Ectodermal cell (in vitro differentiated cells): ENCODE data around the gene DPP10. TPM values are rescaled to one million over a fixed set of nuclear protein-coding genes. Genes with fewer than 3 reads are reported as not detected.
"Not testable (repeated sequence)": the region's sequence is repeated elsewhere in the genome, so short reads cannot be mapped to it uniquely, and the experiment has no call there.

Experiments
- H3K27ac ChIP-seq: 2 replicates; pipeline ENCODE4 v1.7.0; 2013; ENCODE audit warnings: mild to moderate bottlenecking, low read depth, low read length; ENCODE audit not compliant: insufficient read depth, poor library complexity, severe bottlenecking
- H3K27me3 ChIP-seq: 2 replicates; pipeline ENCODE4 v1.7.0; 2013; ENCODE audit warnings: mild to moderate bottlenecking, low read length; ENCODE audit not compliant: insufficient read depth, control insufficient read depth, poor library complexity, severe bottlenecking
- H3K36me3 ChIP-seq: one replicate; pipeline ENCODE4 v1.7.0; 2013; ENCODE audit warnings: low read length; ENCODE audit not compliant: control insufficient read depth, insufficient read depth
- H3K4me1 ChIP-seq: one replicate; pipeline ENCODE4 v1.7.0; 2013; ENCODE audit warnings: low read length; ENCODE audit not compliant: control insufficient read depth, insufficient read depth
- H3K4me3 ChIP-seq: 2 replicates; pipeline ENCODE4 v1.7.0; 2013; ENCODE audit warnings: low read depth, low read length, control low read depth; ENCODE audit not compliant: insufficient read depth
- H3K9me3 ChIP-seq: 2 replicates; pipeline ENCODE4 v1.7.0; 2013; ENCODE audit warnings: mild to moderate bottlenecking, low read length, moderate library complexity; ENCODE audit not compliant: control insufficient read depth
- WGBS, 2 experiments: methylation state at CpG; one replicate each; pipeline ENCODE4 v1.1.7; 2013; ENCODE audit warnings: missing lambda C conversion rate in 2 of 2; 5-methylcytosine and 5-hydroxymethylcytosine counted together
- polyA plus RNA-seq, 4 experiments: library from polyadenylated mRNA; stranded (reverse); fragments of 50-300 nt; gene quantifications; one replicate each; pipeline ENCODE4 v1.2.3, GENCODE V29; 2013

DPP10 gene
- 3.9 TPM for polyA plus RNA-seq (2013, experiment 1 of 4)
- polyA plus RNA-seq (2013, experiment 2 of 4) = 3.4 TPM
- polyA plus RNA-seq (2013, experiment 3 of 4) = 4.1 TPM
- polyA plus RNA-seq (2013, experiment 4 of 4) = 4.5 TPM

DNA sequence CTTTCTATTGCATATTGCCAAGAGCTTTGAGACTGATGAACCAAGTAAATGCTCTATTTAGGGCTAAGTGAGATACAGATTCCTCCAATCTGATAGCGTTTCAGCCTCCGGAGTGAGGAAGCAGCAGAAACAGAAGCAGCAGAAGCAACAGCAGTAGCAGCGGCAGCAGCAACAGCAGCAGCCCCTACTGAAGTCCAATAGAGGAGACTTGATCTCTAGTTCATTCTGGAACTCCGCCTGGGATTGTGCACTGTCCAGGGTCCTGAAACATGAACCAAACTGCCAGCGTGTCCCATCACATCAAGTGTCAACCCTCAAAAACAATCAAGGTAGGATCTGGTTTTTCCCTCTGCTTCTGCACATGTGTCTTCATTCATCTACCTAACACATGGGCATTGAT lies at the start of gene DPP10:
TSS of gene DPP10 (plus strand) at position 132 of the 400 bp plus-strand sequence.
- Histone ChIP-seq H3K4me1 (no peaks in the 10 kb centered on the region), H3K27me3 (no peaks in the 10 kb centered on the region), H3K36me3 (no peaks in the 10 kb centered on the region), H3K9me3 (no peaks in the 10 kb centered on the region), H3K4me3 (no peak within 1 kb of the TSS), H3K27ac (no peak within 1 kb of the TSS)
- WGBS, 2 experiments = 8 to 11% methylated on average over 5 of the region's 5 CpGs

DNA sequence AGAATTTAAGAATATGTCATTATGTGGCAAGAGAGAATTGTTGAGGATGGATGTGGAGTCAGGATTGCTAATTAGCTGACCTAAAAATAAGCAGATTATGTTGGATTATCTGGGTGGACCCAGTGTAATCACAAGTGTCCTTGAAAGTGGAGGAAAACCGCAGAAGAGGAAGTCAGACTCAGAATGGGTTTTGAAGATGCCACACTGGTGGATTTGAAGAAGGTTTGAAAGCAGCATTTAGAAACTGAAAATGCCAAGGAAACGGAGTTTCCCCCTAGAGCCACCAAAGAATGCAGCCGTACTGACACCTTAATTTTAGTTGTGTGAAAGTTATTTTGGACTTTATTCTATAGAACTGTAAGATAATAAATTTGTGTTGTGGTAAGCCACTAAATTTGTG lies 41.6 kb upstream of the DPP10 start:
- 94 to 95% methylated on average over 3 of the region's 3 CpGs for WGBS, 2 experiments
- no peak overlapping the region for H3K4me3 ChIP-seq
- H3K27me3 ChIP-seq = no peaks in the 10 kb centered on the region
- no peaks in the 10 kb centered on the region for H3K4me1 ChIP-seq
- H3K27ac ChIP-seq = no peak overlapping the region
- H3K36me3 ChIP-seq = no peaks in the 10 kb centered on the region
- H3K9me3 ChIP-seq = no peaks in the 10 kb centered on the region

DNA sequence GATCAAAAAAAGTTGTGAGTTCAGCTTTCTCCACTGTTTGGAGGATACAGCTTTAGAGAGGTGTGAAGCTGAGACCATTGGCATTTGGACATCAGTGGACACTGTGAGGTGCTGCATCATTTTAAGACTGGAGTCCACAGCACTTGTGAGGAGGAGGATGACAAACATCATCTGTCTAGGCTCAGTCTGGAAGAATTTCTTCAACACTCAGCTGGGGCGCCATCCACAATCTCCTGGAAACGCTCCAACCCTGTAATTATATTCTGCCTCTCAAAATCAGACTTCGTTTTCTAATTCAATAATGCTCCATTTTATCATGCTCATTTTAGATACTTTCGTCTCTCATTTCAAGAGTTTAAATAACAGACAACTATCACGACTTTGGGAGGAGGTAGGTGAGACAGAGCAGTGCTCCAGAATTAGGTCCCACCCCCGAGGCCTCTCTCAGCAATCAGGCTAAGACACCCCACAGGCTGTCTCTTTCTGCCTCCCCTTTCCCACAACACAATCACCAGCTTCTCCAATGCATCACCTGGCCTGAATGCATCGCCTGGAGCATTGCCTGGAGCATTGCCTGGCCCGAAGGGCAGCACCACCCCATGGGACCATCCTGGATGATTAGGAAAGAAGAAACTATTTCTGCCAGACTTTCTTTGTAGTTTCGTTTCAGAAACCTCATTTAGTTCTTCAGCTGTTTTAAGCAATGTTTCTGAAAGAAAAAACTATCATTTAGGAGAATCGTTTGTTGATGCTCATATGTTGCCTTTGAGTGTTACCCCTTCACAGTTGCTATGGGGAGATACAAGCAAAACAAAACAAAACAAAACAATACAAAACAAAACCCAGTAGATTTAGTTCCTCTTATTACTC lies 37.0 kb upstream of the DPP10 start:
- Histone ChIP-seq H3K4me1 (no peaks in the 10 kb centered on the region), H3K27ac (no peak overlapping the region), H3K9me3 (no peaks in the 10 kb centered on the region), H3K4me3 (no peak overlapping the region), H3K36me3 (no peaks in the 10 kb centered on the region), H3K27me3 (no peaks in the 10 kb centered on the region)
- WGBS, 2 experiments = 93 to 94% methylated on average over 9 to 10 of the region's 10 CpGs

DNA sequence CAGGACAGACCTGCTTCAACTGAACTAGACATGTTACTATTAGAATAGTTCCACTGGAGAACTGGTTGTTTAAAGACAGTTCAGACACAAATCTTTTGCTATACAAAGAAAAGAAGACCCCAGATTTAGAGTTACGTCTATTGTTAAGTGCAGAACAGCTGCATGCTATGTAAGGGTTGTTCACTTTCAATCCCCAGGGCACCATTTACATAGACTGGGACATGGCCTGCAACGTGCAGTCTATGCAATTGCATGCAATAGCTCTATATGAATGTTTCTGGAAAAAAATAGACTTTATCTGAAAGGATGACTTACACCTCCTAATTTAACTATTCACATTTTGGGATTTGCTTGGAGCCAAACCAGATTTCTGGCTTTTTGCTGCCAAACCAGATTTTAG lies 36.1 kb upstream of the DPP10 start:
- WGBS, 2 experiments = 88 to 98% methylated on average over 2 of the region's 2 CpGs
- no peaks in the 10 kb centered on the region for H3K9me3 ChIP-seq
- no peak overlapping the region for H3K4me3 ChIP-seq
- H3K27me3 ChIP-seq = no peaks in the 10 kb centered on the region
- no peak overlapping the region for H3K27ac ChIP-seq
- H3K4me1 ChIP-seq = no peaks in the 10 kb centered on the region
- H3K36me3 ChIP-seq = no peaks in the 10 kb centered on the region

DNA sequence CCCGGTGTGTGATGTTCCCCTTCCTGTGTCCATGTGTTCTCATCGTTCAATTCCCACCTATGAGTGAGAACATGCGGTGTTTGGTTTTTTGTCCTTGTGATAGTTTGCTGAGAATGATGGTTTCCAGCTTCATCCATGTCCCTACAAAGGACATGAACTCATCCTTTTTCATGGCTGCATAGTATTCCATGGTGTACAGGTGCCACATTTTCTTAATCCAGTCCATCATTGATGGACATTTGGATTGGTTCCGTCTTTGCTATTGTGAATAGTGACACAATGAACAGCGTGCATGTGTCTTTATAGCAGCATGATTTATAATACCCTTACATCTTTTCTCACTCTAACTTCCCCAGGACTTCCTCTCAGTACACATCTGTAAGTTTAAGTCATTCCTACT lies 35.1 kb upstream of the DPP10 start:
- WGBS, 2 experiments = 90 to 91% methylated on average over 2 of the region's 5 CpGs

DNA sequence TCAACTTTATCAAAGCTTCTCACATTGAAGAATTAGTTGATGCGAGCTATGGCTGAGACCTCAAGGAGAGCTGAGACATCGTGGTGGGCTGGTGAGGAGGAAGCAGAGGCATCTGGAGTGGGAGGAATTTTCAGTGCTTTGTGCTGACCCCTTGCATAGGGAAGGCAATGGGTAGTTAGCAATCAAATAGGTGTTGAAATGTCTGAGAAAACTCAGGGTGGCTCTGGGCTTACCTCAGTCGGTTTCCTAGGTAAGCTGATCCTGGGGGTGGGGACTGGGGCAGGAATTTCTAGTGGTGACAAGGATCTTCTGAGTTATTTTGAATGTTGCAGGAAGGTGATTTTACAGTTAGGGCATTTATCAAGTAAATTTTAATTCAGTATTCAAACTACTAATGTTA lies 20.7 kb upstream of the DPP10 start:
- H3K4me1 ChIP-seq = no peaks in the 10 kb centered on the region
- H3K36me3 ChIP-seq = no peaks in the 10 kb centered on the region
- WGBS, 2 experiments = 68 to 73% methylated on average over 3 of the region's 3 CpGs
- H3K27me3 ChIP-seq = no peaks in the 10 kb centered on the region
- H3K4me3 ChIP-seq = no peak overlapping the region
- no peaks in the 10 kb centered on the region for H3K9me3 ChIP-seq
- H3K27ac ChIP-seq = no peak overlapping the region

More for the DNA sequence above, 35.1 kb upstream of the DPP10 start:
- not testable (repeated sequence) for H3K9me3 ChIP-seq, H3K4me1 ChIP-seq, H3K4me3 ChIP-seq, H3K27ac ChIP-seq, H3K27me3 ChIP-seq, H3K36me3 ChIP-seq

DNA sequence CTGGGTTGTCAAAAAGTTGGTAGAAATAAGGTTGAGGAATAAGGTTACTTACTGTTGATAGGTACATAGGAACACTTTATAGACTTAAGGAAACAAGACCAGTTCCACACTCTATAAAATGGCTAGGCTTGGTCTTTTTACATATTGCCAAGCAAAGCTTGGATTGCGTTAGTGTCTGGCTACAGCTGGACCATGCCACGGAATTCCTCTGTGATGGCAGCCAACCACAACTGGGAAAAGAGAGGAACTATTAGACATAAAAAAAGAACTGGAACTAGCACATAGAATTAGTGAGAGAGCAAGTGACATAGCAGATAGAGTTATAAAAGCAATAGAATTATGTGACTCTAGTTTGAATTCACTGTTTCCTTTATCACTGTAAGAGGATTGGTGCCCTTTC lies 17.7 kb upstream of the DPP10 start:
- H3K4me3 ChIP-seq = no peak overlapping the region
- H3K9me3 ChIP-seq = no peaks in the 10 kb centered on the region
- H3K4me1 ChIP-seq = no peaks in the 10 kb centered on the region
- no peaks in the 10 kb centered on the region for H3K36me3 ChIP-seq
- no peak overlapping the region for H3K27ac ChIP-seq
- no peaks in the 10 kb centered on the region for H3K27me3 ChIP-seq
- 84 to 97% methylated on average over 2 of the region's 2 CpGs for WGBS, 2 experiments

DNA sequence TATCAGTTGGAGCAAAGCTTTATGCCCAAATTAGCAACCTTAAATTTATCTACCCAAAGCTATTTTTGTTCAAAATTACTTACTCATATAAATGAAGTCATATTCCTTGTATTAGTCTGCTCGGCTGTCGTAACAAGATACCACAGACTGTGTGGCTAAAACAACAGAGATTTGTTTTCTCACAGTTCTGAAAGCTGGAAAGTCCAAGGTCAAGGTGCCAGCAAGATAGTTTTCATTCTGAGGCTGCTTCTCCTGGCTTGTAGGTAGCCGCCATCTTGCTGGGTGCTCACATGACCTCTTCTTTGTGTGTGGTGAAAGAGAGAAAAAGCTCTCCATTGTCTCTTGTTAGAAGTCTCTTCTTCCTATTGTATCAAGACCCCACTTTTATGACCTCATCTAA lies 15.7 kb upstream of the DPP10 start:
- WGBS, 2 experiments = 94% methylated on average over 3 of the region's 3 CpGs
- Histone ChIP-seq H3K36me3 (no peaks in the 10 kb centered on the region), H3K27me3 (no peaks in the 10 kb centered on the region), H3K9me3 (no peaks in the 10 kb centered on the region), H3K4me3 (no peak overlapping the region), H3K27ac (no peak overlapping the region), H3K4me1 (no peaks in the 10 kb centered on the region)

DNA sequence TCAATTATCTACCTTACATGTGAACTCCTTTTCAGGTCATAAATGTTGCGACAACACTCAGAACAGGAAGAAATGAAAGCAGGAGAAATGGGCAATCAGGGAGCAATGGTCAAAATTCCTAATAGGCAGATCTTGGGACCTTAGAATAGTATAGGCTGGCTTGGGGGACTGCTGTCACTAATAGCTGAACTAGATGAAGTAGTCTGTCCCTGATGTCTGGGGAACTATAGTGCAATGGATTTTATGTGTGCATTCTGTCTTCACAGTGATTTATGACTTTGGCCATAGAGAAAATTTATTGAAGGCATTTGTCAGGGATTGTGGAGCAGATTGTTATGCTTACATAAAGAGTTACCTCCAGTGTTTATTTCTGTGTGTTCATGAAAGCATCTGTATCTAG lies 6.1 kb upstream of the DPP10 start:
- 97 to 100% methylated on average over 1 of the region's 1 CpG for WGBS, 2 experiments
- no peak overlapping the region for H3K27ac ChIP-seq
- H3K9me3 ChIP-seq = no peaks in the 10 kb centered on the region
- no peaks in the 10 kb centered on the region for H3K4me1 ChIP-seq
- H3K27me3 ChIP-seq = no peaks in the 10 kb centered on the region
- no peak overlapping the region for H3K4me3 ChIP-seq
- H3K36me3 ChIP-seq = no peaks in the 10 kb centered on the region

DNA sequence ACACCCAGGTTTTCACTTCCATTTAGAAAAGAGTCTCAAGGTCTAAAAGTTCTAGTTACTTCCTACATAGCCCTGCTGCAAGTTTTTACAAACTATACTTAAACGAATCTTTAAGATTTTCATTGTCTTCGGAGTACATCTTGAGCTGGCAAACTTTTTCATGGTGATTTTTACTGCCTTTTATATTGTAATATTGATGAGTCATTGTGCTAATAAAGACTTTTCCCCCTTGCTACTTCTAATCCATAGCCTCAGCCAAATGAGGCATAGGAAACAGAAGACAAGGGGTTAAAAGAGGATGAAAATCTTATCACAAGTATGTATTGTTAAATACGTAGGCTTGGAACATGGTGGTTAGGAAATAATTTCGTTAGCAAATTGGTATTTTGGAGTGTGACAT lies 4.1 kb downstream of the DPP10 start:
- H3K27ac ChIP-seq = no peak overlapping the region
- no peak overlapping the region for H3K4me3 ChIP-seq
- no peaks in the 10 kb centered on the region for H3K9me3 ChIP-seq
- H3K27me3 ChIP-seq = no peaks in the 10 kb centered on the region
- no peaks in the 10 kb centered on the region for H3K36me3 ChIP-seq
- no peaks in the 10 kb centered on the region for H3K4me1 ChIP-seq
- WGBS, 2 experiments = 82% methylated on average over 3 to 4 of the region's 4 CpGs
